ENCODE results near the gene KRT24.

KRT24 gene

GRCh38 chr17:40696651-40697072, 6.9 kb downstream of the KRT24 start:
- no CpG with 5 or more reads among the region's 3 CpGs for WGBS (ENCODE audit: insufficient coverage, insufficient read length)
- no peak for DNase-seq (ENCODE audit: low read depth, low spot score)
- no peak overlapping the region for H3K4me3 ChIP-seq (ENCODE audit: low read length)
- H3K9me3 ChIP-seq (ENCODE audit: control insufficient read depth, insufficient read depth, low read length), result no peaks in the 10 kb centered on the region
- H3K27ac ChIP-seq (ENCODE audit: low read length), result no peak overlapping the region
- H3K27me3 ChIP-seq (ENCODE audit: control insufficient read depth, insufficient read depth, low read length), result no peaks in the 10 kb centered on the region
- H3K4me1 ChIP-seq (ENCODE audit: control insufficient read depth, insufficient read depth, low read length), result no peaks in the 10 kb centered on the region
- H3K36me3 ChIP-seq (ENCODE audit: control insufficient read depth, insufficient read depth, low read length), result no peaks in the 10 kb centered on the region

GRCh38 chr17:40695874-40696472, 7.6 kb downstream of the KRT24 start:
- no peaks in the 10 kb centered on the region for H3K36me3 ChIP-seq (ENCODE audit: control insufficient read depth, insufficient read depth, low read length)
- H3K27ac ChIP-seq (ENCODE audit: low read length), result no peak overlapping the region
- H3K4me1 ChIP-seq (ENCODE audit: control insufficient read depth, insufficient read depth, low read length), result no peaks in the 10 kb centered on the region
- no peak for DNase-seq (ENCODE audit: low read depth, low spot score)
- H3K4me3 ChIP-seq (ENCODE audit: low read length), result no peak overlapping the region
- H3K27me3 ChIP-seq (ENCODE audit: control insufficient read depth, insufficient read depth, low read length), result no peaks in the 10 kb centered on the region
- no CpG with 5 or more reads among the region's 6 CpGs for WGBS (ENCODE audit: insufficient coverage, insufficient read length)
- no peaks in the 10 kb centered on the region for H3K9me3 ChIP-seq (ENCODE audit: control insufficient read depth, insufficient read depth, low read length)

DNA sequence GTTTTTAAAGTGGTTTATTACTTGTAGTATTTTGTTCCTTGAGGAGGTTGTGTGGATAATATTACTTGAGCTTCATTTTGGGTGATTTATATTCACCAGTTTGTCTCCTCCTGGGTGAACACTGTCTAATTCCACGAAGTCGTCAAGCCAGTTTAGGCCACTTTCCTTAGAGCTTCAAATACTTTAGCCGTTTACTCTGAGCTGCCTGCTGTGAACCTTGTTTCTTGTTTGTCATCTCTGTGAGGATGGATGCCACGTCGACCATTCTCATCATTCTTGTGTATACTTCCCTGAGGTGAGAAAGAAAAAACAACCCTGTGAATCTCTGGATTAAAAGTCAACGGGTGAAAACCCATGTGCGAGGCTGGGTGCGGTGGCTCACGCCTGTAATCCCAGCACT, 9.0 kb downstream of the KRT24 start:
- no peak for DNase-seq (ENCODE audit: low read depth, low spot score)
- no peaks in the 10 kb centered on the region for H3K4me1 ChIP-seq (ENCODE audit: control insufficient read depth, insufficient read depth, low read length)
- H3K27me3 ChIP-seq (ENCODE audit: control insufficient read depth, insufficient read depth, low read length), result no peaks in the 10 kb centered on the region
- H3K4me3 ChIP-seq (ENCODE audit: low read length), result no peak overlapping the region
- no peaks in the 10 kb centered on the region for H3K9me3 ChIP-seq (ENCODE audit: control insufficient read depth, insufficient read depth, low read length)
- H3K27ac ChIP-seq (ENCODE audit: low read length), result no peak overlapping the region
- no CpG with 5 or more reads among the region's 9 CpGs for WGBS (ENCODE audit: insufficient coverage, insufficient read length)
- no peaks in the 10 kb centered on the region for H3K36me3 ChIP-seq (ENCODE audit: control insufficient read depth, insufficient read depth, low read length)

GRCh38 chr17:40687106-40687505, 16.4 kb downstream of the KRT24 start:
- Histone ChIP-seq H3K4me3 (ENCODE audit: low read length) (no peak overlapping the region), H3K36me3 (ENCODE audit: control insufficient read depth, insufficient read depth, low read length) (no peaks in the 10 kb centered on the region), H3K27me3 (ENCODE audit: control insufficient read depth, insufficient read depth, low read length) (no peaks in the 10 kb centered on the region), H3K9me3 (ENCODE audit: control insufficient read depth, insufficient read depth, low read length) (no peaks in the 10 kb centered on the region), H3K27ac (ENCODE audit: low read length) (no peak overlapping the region), H3K4me1 (ENCODE audit: control insufficient read depth, insufficient read depth, low read length) (no peaks in the 10 kb centered on the region)
- WGBS (ENCODE audit: insufficient coverage, insufficient read length), result no CpG with 5 or more reads among the region's 5 CpGs
- DNase-seq (ENCODE audit: low read depth, low spot score), result no peak

DNA sequence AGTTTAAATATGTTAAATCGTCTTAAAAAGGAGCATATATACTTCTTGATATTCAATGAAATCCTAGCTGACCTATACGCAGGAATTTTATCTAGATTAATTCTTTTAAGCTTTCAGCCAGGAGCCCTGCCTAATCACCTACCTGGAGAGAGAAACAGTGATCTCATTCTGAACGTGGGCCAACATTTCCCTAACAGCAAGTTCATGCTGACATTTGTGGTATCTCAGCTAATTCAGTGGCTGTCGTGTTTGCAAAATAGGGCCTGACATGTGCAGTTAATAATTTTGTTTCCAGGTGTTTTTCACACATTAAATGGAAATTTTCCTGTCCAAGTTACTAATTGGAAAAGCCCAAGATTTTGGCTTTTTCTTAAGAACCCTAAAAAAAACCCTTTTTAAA, 17.4 kb downstream of the KRT24 start:
- no peaks in the 10 kb centered on the region for H3K36me3 ChIP-seq (ENCODE audit: control insufficient read depth, insufficient read depth, low read length)
- no peak overlapping the region for H3K4me3 ChIP-seq (ENCODE audit: low read length)
- no peak for DNase-seq (ENCODE audit: low read depth, low spot score)

DNA sequence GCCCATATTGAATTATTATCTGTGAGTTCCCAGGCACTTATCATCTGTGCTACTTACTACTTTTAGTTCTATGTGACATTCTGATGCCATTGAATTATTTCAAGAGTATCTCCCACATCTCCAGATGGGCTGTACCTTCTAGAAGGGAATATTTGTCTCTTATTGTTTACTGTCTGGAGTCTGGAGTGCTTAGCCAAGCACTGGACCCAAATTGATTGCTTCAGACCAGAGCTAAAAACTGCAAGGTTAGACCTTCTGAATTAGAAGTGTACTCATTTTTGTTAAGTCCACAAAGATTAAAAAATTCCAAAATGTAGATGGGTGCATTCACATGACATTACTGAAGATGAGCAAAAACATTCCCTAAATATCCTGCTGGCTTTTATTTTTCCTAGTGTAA, 22.6 kb downstream of the KRT24 start:
- H3K27me3 ChIP-seq (ENCODE audit: control insufficient read depth, insufficient read depth, low read length), result no peaks in the 10 kb centered on the region
- H3K36me3 ChIP-seq (ENCODE audit: control insufficient read depth, insufficient read depth, low read length), result no peaks in the 10 kb centered on the region
- H3K9me3 ChIP-seq (ENCODE audit: control insufficient read depth, insufficient read depth, low read length), result no peaks in the 10 kb centered on the region
- H3K4me1 ChIP-seq (ENCODE audit: control insufficient read depth, insufficient read depth, low read length), result no peaks in the 10 kb centered on the region; the same call in 1 of the 2 replicates
- no peak overlapping the region for H3K27ac ChIP-seq (ENCODE audit: low read length)
- DNase-seq (ENCODE audit: low read depth, low spot score), result no peak
- no peak overlapping the region for H3K4me3 ChIP-seq (ENCODE audit: low read length)

More for the DNA sequence above, 17.4 kb downstream of the KRT24 start:
- Histone ChIP-seq H3K4me1 (ENCODE audit: control insufficient read depth, insufficient read depth, low read length) (no peaks in the 10 kb centered on the region), H3K9me3 (ENCODE audit: control insufficient read depth, insufficient read depth, low read length) (no peaks in the 10 kb centered on the region), H3K27ac (ENCODE audit: low read length) (no peak overlapping the region), H3K27me3 (ENCODE audit: control insufficient read depth, insufficient read depth, low read length) (no peaks in the 10 kb centered on the region)
- no CpG with 5 or more reads among the region's 4 CpGs for WGBS (ENCODE audit: insufficient coverage, insufficient read length)

DNA sequence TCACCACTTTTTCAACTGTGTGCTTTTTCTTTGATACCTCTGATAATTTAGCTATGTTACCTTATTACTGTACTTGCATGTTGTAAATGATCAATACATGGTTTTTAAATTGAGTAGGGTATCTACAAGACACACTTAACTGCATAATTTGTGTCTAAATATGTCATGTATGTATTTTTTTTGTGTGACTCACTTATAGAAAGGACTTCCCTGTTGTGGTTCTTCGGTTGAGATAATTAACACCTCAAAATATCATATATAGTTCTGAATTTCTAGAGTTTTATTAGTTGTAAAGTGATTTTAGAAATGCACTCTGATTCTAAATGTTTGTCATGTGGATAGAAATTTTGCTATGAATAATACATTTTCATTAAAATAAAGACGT, 24.0 kb downstream of the KRT24 start:
- no peaks in the 10 kb centered on the region for H3K27me3 ChIP-seq (ENCODE audit: control insufficient read depth, insufficient read depth, low read length)

GRCh38 chr17:40678902-40679522, 24.5 kb downstream of the KRT24 start:
- H3K27me3 ChIP-seq (ENCODE audit: control insufficient read depth, insufficient read depth, low read length), result no peaks in the 10 kb centered on the region
- H3K4me1 ChIP-seq (ENCODE audit: control insufficient read depth, insufficient read depth, low read length), result no peaks in the 10 kb centered on the region; the same call in 1 of the 2 replicates
- WGBS (ENCODE audit: insufficient coverage, insufficient read length), result no CpG with 5 or more reads among the region's 4 CpGs
- H3K4me3 ChIP-seq (ENCODE audit: low read length), result no peak overlapping the region
- H3K9me3 ChIP-seq (ENCODE audit: control insufficient read depth, insufficient read depth, low read length), result no peaks in the 10 kb centered on the region
- no peaks in the 10 kb centered on the region for H3K36me3 ChIP-seq (ENCODE audit: control insufficient read depth, insufficient read depth, low read length)
- DNase-seq (ENCODE audit: low read depth, low spot score), result no peak
- H3K27ac ChIP-seq (ENCODE audit: low read length), result no peak overlapping the region

More for the DNA sequence above, 24.0 kb downstream of the KRT24 start:
- Histone ChIP-seq H3K4me3 (ENCODE audit: low read length) (no peak overlapping the region), H3K27ac (ENCODE audit: low read length) (no peak overlapping the region), H3K9me3 (ENCODE audit: control insufficient read depth, insufficient read depth, low read length) (no peaks in the 10 kb centered on the region), H3K4me1 (ENCODE audit: control insufficient read depth, insufficient read depth, low read length) (no peaks in the 10 kb centered on the region; the same call in 1 of the 2 replicates), H3K36me3 (ENCODE audit: control insufficient read depth, insufficient read depth, low read length) (no peaks in the 10 kb centered on the region)
- WGBS (ENCODE audit: insufficient coverage, insufficient read length), result no CpG with 5 or more reads among the region's 2 CpGs
- DNase-seq (ENCODE audit: low read depth, low spot score), result no peak

- DNase-seq (ENCODE audit: low read depth, low spot score), result no peak
- H3K36me3 ChIP-seq (ENCODE audit: control insufficient read depth, insufficient read depth, low read length), result no peaks in the 10 kb centered on the region
These were observed 27.6 kb downstream of the KRT24 start for GRCh38 chr17:40675905-40676304.

DNA sequence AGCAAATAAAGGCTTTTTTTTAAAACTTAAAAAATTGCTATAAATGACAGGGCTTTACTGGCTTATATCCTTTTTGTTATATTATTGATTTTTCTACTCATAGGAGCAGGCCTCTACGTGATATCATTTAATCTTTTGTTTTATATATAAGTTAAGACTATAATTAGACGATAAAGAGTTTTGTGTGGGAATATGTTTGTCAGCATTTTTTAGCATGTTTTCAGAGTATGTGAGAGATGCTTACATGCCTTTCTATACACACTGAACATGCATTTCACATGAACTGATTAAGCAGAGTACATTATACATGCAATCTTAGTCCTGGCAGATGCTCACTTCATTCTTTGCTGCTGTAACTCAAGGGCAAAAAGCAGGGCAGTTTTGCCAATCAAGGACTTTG, 30.9 kb downstream of the KRT24 start:
- H3K27ac ChIP-seq (ENCODE audit: low read length), result no peak overlapping the region
- no peak for DNase-seq (ENCODE audit: low read depth, low spot score)
- WGBS (ENCODE audit: insufficient coverage, insufficient read length), result 100% methylated on average over 1 of the region's 2 CpGs
- no peaks in the 10 kb centered on the region for H3K36me3 ChIP-seq (ENCODE audit: control insufficient read depth, insufficient read depth, low read length)
- no peaks in the 10 kb centered on the region for H3K9me3 ChIP-seq (ENCODE audit: control insufficient read depth, insufficient read depth, low read length)
- no peak overlapping the region for H3K4me3 ChIP-seq (ENCODE audit: low read length)
- H3K4me1 ChIP-seq (ENCODE audit: control insufficient read depth, insufficient read depth, low read length), result peaks cover 2% of the 10 kb centered on the region
- H3K27me3 ChIP-seq (ENCODE audit: control insufficient read depth, insufficient read depth, low read length), result no peaks in the 10 kb centered on the region

More at GRCh38 chr17:40675905-40676304, 27.6 kb downstream of the KRT24 start:
- H3K27ac ChIP-seq (ENCODE audit: low read length), result no peak overlapping the region
- peaks cover 2% of the 10 kb centered on the region for H3K4me1 ChIP-seq (ENCODE audit: control insufficient read depth, insufficient read depth, low read length)
- WGBS (ENCODE audit: insufficient coverage, insufficient read length), result no CpG with 5 or more reads among the region's 4 CpGs
- H3K27me3 ChIP-seq (ENCODE audit: control insufficient read depth, insufficient read depth, low read length), result no peaks in the 10 kb centered on the region
- no peaks in the 10 kb centered on the region for H3K9me3 ChIP-seq (ENCODE audit: control insufficient read depth, insufficient read depth, low read length)
- no peak overlapping the region for H3K4me3 ChIP-seq (ENCODE audit: low read length)

DNA sequence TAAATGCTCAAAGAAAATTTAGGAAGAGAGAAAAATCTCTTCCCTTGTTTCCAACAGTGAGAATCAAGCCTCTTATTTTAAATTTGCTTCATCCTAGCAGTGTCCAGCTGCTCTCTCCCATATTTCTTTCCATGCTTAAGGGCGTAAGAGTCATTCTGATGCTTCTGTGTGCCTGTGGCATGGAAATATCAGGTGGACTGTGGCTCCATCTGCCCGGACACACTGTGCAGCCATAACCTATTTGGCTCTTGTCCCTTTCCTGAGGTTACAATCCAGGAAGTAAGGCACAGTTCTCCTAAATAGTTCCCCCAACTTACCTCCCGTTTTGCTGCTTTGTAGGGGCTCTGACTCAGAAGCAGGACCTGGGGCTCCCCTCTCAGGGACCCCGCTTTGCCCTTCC, 32.3 kb downstream of the KRT24 start:
- no peaks in the 10 kb centered on the region for H3K9me3 ChIP-seq (ENCODE audit: control insufficient read depth, insufficient read depth, low read length)
- H3K27ac ChIP-seq (ENCODE audit: low read length), result no peak overlapping the region
- H3K36me3 ChIP-seq (ENCODE audit: control insufficient read depth, insufficient read depth, low read length), result no peaks in the 10 kb centered on the region
- H3K4me1 ChIP-seq (ENCODE audit: control insufficient read depth, insufficient read depth, low read length), result peaks cover 2% of the 10 kb centered on the region; the same call in 1 of the 2 replicates
- no CpG with 5 or more reads among the region's 4 CpGs for WGBS (ENCODE audit: insufficient coverage, insufficient read length)
- H3K27me3 ChIP-seq (ENCODE audit: control insufficient read depth, insufficient read depth, low read length), result no peaks in the 10 kb centered on the region
- no peak overlapping the region for H3K4me3 ChIP-seq (ENCODE audit: low read length)
- no peak for DNase-seq (ENCODE audit: low read depth, low spot score)

Measured in iPS DF 6.9 (cell line).